Neural cell (in vitro differentiated cells): ENCODE results near the gene PKP1. TPM values are rescaled to one million over a fixed set of nuclear protein-coding genes. Genes with fewer than 3 reads are reported as not detected.
"Not testable (repeated sequence)": the region's sequence is repeated elsewhere in the genome, so short reads cannot be mapped to it uniquely, and the experiment has no call there.

Experiments used
- H2AFZ ChIP-seq: fragments of 200-600, 300-800 bp; sonication (generic), shearing (Covaris generic); 2 replicates; pipeline ENCODE4 v1.6.0; 2014; ENCODE audit warnings: low read depth, mild to moderate bottlenecking, antibody characterized with exemption, low read length, moderate library complexity
- H3F3A ChIP-seq: fragments of 200-600 bp; shearing (Covaris generic); 2 replicates; pipeline ENCODE4 v1.6.1; 2016; ENCODE audit warnings: mild to moderate bottlenecking, moderate library complexity, mixed read lengths, antibody characterized with exemption, low read length; ENCODE audit not compliant: insufficient read depth, poor library complexity, severe bottlenecking
- H3K27ac ChIP-seq: fragments of 200-600, 300-800 bp; sonication (generic), shearing (Covaris generic); 2 replicates; pipeline ENCODE4 v1.5.1; 2014; ENCODE audit warnings: mild to moderate bottlenecking, low read length, moderate library complexity
- H3K27me3 ChIP-seq: fragments of 300-800, 200-600 bp; sonication (generic), shearing (Covaris generic); 2 replicates; pipeline ENCODE4 v1.6.0; 2014; ENCODE audit warnings: mild to moderate bottlenecking, low read depth, low read length, moderate library complexity; ENCODE audit not compliant: insufficient read depth
- H3K36me3 ChIP-seq: fragments of 300-800, 200-600 bp; sonication (generic), shearing (Covaris generic); 2 replicates; pipeline ENCODE4 v1.5.1; 2014; ENCODE audit warnings: mild to moderate bottlenecking, antibody characterized with exemption, low read length, moderate library complexity; ENCODE audit not compliant: insufficient read depth
- H3K4me2 ChIP-seq: fragments of 300-800, 200-600 bp; sonication (generic), shearing (Covaris generic); 2 replicates; pipeline ENCODE4 v1.6.0; 2014; ENCODE audit warnings: mild to moderate bottlenecking, low read length
- H3K4me3 ChIP-seq: fragments of 300-800, 200-600 bp; sonication (generic), shearing (Covaris generic); 2 replicates; pipeline ENCODE4 v1.5.1; 2014; ENCODE audit warnings: mild to moderate bottlenecking, low read length, moderate library complexity
- H3K79me2 ChIP-seq: fragments of 200-600 bp; shearing (Covaris generic); replicated peaks from 2 replicates; pipeline ENCODE4 v1.6.0; 2014; ENCODE audit warnings: mild to moderate bottlenecking, low read length, moderate library complexity; ENCODE audit not compliant: insufficient read depth
- H3K9ac ChIP-seq: fragments of 300-800, 200-600 bp; sonication (generic), shearing (Covaris generic); 2 replicates; pipeline ENCODE4 v1.6.1; 2016; ENCODE audit warnings: mild to moderate bottlenecking, low read length, mixed read lengths
- H3K9me2 ChIP-seq: fragments of 200-600 bp; shearing (Covaris generic); 2 replicates; pipeline ENCODE4 v1.6.1; 2016; ENCODE audit warnings: mild to moderate bottlenecking, low read length, mixed read lengths; ENCODE audit not compliant: insufficient read depth
- H3K9me3 ChIP-seq: fragments of 200-600, 300-800 bp; sonication (generic), shearing (Covaris generic); 2 replicates; pipeline ENCODE4 v1.6.1; 2016; ENCODE audit warnings: mild to moderate bottlenecking, mixed run types, low read length, moderate library complexity, mixed read lengths
- H4K20me1 ChIP-seq: fragments of 200-600 bp; shearing (Covaris generic); 2 replicates; pipeline ENCODE4 v1.6.1; 2016; ENCODE audit warnings: mild to moderate bottlenecking, mixed run types; ENCODE audit not compliant: insufficient read depth
- EP300 ChIP-seq: fragments of 450-650 bp; conservative IDR thresholded peaks from 2 replicates; pipeline ENCODE4 v1.6.1; 2014; ENCODE audit warnings: antibody characterized with exemption, mild to moderate bottlenecking, moderate library complexity; ENCODE audit not compliant: poor library complexity, severe bottlenecking
- EZH2 ChIP-seq: fragments of 200-600, 300-800 bp; shearing (Covaris generic), sonication (generic); IDR thresholded peaks from 2 replicates; pipeline ENCODE4 v1.6.1; 2014; ENCODE audit warnings: antibody characterized with exemption, low read length, borderline replicate concordance, mild to moderate bottlenecking; ENCODE audit not compliant: insufficient read depth, poor library complexity, severe bottlenecking
- MXI1 ChIP-seq: fragments of 450-650 bp; conservative IDR thresholded peaks from 2 replicates; pipeline ENCODE4 v1.6.1; 2014; ENCODE audit warnings: antibody characterized with exemption, mild to moderate bottlenecking; ENCODE audit not compliant: poor library complexity, severe bottlenecking
- POLR2AphosphoS5 ChIP-seq: IDR thresholded peaks from 2 replicates; pipeline ENCODE4 v1.6.1; 2012
- RAD21 ChIP-seq: fragments of 450-650 bp; conservative IDR thresholded peaks from 2 replicates; pipeline ENCODE4 v1.6.1; 2014; ENCODE audit warnings: antibody characterized with exemption, mild to moderate bottlenecking, moderate library complexity
- REST ChIP-seq: IDR thresholded peaks from 2 replicates; pipeline ENCODE4 v1.6.1; 2012; ENCODE audit warnings: borderline replicate concordance
- SMC3 ChIP-seq: fragments of 450-650 bp; conservative IDR thresholded peaks from 2 replicates; pipeline ENCODE4 v1.6.1; 2014; ENCODE audit warnings: antibody characterized with exemption, mild to moderate bottlenecking, moderate library complexity; ENCODE audit not compliant: poor library complexity
- TAF1 ChIP-seq: IDR thresholded peaks from 2 replicates; pipeline ENCODE4 v1.6.1; 2012; ENCODE audit warnings: low read depth
- polyA minus RNA-seq: library from RNA; depleted of rRNA, polyadenylated mRNA; stranded (reverse); fragments of >200 nt; gene quantifications from 2 replicates; pipeline ENCODE4 v1.2.3, GENCODE V29; 2014
- polyA plus RNA-seq: library from polyadenylated mRNA; depleted of rRNA; stranded (reverse); fragments of >200 nt; gene quantifications from 2 replicates; pipeline ENCODE4 v1.2.3, GENCODE V29; 2014
- TF ChIP-seq, protein P1 (sequence below): fragments of 450-650 bp; IDR thresholded peaks from 2 replicates; pipeline ENCODE4 v1.5.1; 2014; ENCODE audit warnings: antibody characterized with exemption, mild to moderate bottlenecking, moderate library complexity; ENCODE audit not compliant: poor library complexity, severe bottlenecking

PKP1 gene
- polyA plus RNA-seq = not detected in 2 replicates
- polyA minus RNA-seq = not detected in 2 replicates

DNA sequence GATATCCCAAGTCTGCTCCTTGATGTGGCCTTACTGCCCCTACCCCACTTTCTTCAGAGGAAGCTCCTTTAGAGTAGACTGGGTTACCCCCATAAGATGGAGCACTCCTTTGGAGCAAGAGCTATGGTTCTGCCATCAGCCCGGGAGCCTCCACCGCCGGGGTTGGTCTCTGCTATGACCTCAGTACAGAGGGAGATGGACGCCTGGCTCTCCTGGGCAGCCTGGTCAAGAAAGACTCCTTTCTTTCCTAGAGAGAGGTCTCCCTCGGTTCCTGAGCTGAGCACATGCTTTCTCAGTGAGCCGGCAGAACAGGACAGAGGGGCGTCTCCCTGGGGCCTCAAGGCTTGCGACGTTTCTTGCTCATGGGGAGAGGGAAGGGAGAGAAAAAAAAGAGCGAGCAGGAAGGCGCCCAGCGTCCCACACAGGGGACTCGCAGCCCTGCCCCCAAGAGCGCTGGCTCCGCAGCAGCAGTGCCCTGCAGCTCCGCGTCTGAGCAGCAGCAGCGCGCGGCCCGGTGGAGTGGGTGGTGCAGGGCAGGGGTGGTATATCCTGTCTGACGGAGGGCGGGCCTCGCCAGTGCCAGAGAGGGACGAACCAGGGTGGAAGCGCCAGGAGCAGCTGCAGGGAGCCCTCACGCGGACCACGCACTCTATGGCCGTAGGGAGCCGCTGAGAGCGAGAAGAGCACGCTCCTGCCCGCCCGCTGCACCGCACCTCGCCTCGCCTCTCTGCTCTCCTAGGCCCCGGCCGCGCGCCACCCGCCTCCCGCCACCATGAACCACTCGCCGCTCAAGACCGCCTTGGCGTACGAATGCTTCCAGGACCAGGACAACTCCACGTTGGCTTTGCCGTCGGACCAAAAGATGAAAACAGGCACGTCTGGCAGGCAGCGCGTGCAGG lies at the start of gene PKP1:
TSS of gene PKP1 (plus strand) at position 576 of the 899 bp plus-strand sequence. CDS start at position 773, 197 bp downstream.
- Histone ChIP-seq H3K4me3 (no peak within 1 kb of the TSS), H3F3A (no peaks in the 10 kb centered on the region), H3K79me2 (no peaks in the 10 kb centered on the region), H4K20me1 (no peaks in the 10 kb centered on the region), H3K9me2 (no peaks in the 10 kb centered on the region), H3K9ac (no peak within 1 kb of the TSS), H3K9me3 (no peaks in the 10 kb centered on the region), H3K36me3 (no peaks in the 10 kb centered on the region), H3K27me3 (no peaks in the 10 kb centered on the region), H2AFZ (no peak within 1 kb of the TSS), H3K4me2 (no peak within 1 kb of the TSS), H3K27ac (no peak within 1 kb of the TSS)
- TF ChIP-seq EP300 (no peak), EZH2 (no peak), RAD21 (no peak), REST (no peak), SMC3 (no peak), TAF1 (no peak), MXI1 (no peak), POLR2AphosphoS5 (no peak)
- TF ChIP-seq, protein P1, sequence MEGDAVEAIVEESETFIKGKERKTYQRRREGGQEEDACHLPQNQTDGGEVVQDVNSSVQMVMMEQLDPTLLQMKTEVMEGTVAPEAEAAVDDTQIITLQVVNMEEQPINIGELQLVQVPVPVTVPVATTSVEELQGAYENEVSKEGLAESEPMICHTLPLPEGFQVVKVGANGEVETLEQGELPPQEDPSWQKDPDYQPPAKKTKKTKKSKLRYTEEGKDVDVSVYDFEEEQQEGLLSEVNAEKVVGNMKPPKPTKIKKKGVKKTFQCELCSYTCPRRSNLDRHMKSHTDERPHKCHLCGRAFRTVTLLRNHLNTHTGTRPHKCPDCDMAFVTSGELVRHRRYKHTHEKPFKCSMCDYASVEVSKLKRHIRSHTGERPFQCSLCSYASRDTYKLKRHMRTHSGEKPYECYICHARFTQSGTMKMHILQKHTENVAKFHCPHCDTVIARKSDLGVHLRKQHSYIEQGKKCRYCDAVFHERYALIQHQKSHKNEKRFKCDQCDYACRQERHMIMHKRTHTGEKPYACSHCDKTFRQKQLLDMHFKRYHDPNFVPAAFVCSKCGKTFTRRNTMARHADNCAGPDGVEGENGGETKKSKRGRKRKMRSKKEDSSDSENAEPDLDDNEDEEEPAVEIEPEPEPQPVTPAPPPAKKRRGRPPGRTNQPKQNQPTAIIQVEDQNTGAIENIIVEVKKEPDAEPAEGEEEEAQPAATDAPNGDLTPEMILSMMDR = no peak

- H3K27ac ChIP-seq, H4K20me1 ChIP-seq, H3K36me3 ChIP-seq, H3K9ac ChIP-seq, H2AFZ ChIP-seq, H3K9me3 ChIP-seq, H3K27me3 ChIP-seq, H3K79me2 ChIP-seq, H3K4me3 ChIP-seq, H3K9me2 ChIP-seq, H3K4me2 ChIP-seq, H3F3A ChIP-seq: not testable (repeated sequence)
Measured at GRCh38 chr1:201239646-201240045, 43.7 kb upstream of the PKP1 start.
